ENCODE data around the gene FSD1.
A peak's percentile ranks its signal among the peaks of the same experiment; 100 is the strongest.
"Not testable (repeated sequence)": the region's sequence is repeated elsewhere in the genome, so short reads cannot be mapped to it uniquely, and the experiment has no call there.

The FSD1 gene

GRCh38 chr19:4345342-4346019 lies 41.1 kb downstream of the FSD1 start:
- DNase-seq (ENCODE audit: low read depth), result no peak

GRCh38 chr19:4346020-4346383 lies 41.6 kb downstream of the FSD1 start:
- no peak for DNase-seq (ENCODE audit: low read depth)

- DNase-seq (ENCODE audit: low read depth), result no peak
Observed at GRCh38 chr19:4347521-4347920, 43.1 kb downstream of the FSD1 start.

GRCh38 chr19:4349225-4349624 lies 44.8 kb downstream of the FSD1 start:
- not testable (repeated sequence) for DNase-seq (ENCODE audit: low read depth)

GRCh38 chr19:4350111-4350510 lies 45.7 kb downstream of the FSD1 start:
- no peak for DNase-seq (ENCODE audit: low read depth)

- DNase-seq (ENCODE audit: low read depth), result no peak
Observed at GRCh38 chr19:4350726-4351125, 46.3 kb downstream of the FSD1 start.

GRCh38 chr19:4352701-4353121 lies 48.3 kb downstream of the FSD1 start:
- peak; percentile 68 for DNase-seq (ENCODE audit: low read depth)

- no peak for DNase-seq (ENCODE audit: low read depth)
Observed at GRCh38 chr19:4354282-4354681, 49.9 kb downstream of the FSD1 start.

- DNase-seq (ENCODE audit: low read depth), result no peak
Observed at GRCh38 chr19:4354897-4355296, 50.5 kb downstream of the FSD1 start.

GRCh38 chr19:4357095-4357797 lies 52.8 kb downstream of the FSD1 start:
- no peak for DNase-seq (ENCODE audit: low read depth)

GRCh38 chr19:4357921-4358326 lies 53.5 kb downstream of the FSD1 start:
- DNase-seq (ENCODE audit: low read depth), result no peak

- no peak for DNase-seq (ENCODE audit: low read depth)
Observed at GRCh38 chr19:4358709-4359626, 54.6 kb downstream of the FSD1 start.

GRCh38 chr19:4359627-4360000 lies 55.2 kb downstream of the FSD1 start:
- DNase-seq (ENCODE audit: low read depth), result no peak

- DNase-seq (ENCODE audit: low read depth), result no peak
Observed at GRCh38 chr19:4360081-4360569, 55.7 kb downstream of the FSD1 start.

- DNase-seq (ENCODE audit: low read depth), result no peak
Observed at GRCh38 chr19:4360641-4361151, 56.3 kb downstream of the FSD1 start.

GRCh38 chr19:4361152-4362046 lies 57.0 kb downstream of the FSD1 start:
- no peak for DNase-seq (ENCODE audit: low read depth)

- DNase-seq (ENCODE audit: low read depth), result no peak
Observed at GRCh38 chr19:4362101-4362828, 57.9 kb downstream of the FSD1 start.

- DNase-seq (ENCODE audit: low read depth), result no peak
Observed at GRCh38 chr19:4362831-4363545, 58.6 kb downstream of the FSD1 start.

- no peak for DNase-seq (ENCODE audit: low read depth)
Observed at GRCh38 chr19:4363571-4364304, 59.3 kb downstream of the FSD1 start.
